ENCODE data around the gene LARP4.
"Not testable (repeated sequence)": the region's sequence is repeated elsewhere in the genome, so short reads cannot be mapped to it uniquely, and the experiment has no call there.

LARP4 gene

DNA sequence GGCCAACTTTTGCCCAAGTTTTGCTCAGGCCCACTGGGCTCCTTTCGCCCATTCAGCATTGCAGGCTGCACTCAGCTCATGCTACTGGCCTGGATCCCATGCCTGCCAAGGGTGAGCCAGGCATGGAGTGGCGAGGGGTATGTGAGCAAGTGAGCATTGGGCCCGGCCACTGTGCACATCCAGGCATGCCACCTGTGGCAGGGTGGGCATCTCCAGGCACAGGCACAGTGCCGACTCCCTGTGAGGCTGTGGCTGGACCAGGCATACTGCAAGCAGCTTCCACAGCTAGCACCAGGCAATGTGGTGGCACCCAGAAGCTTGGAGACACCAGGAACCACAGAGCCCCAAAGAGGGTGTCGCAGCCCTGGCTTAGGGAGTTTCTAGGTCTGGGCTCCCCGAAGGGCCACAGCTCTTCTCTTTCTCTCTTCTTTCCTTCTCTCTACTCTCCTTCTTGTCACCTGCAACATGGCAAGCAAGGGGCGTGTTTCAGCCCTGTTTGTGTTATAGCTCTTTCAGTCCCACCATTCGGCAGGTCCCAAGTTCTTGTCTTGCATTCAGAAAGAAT lies 19.8 kb upstream of the LARP4 start:
- no peaks in the 10 kb centered on the region for H3K9me3 ChIP-seq (ENCODE audit: insufficient read depth, low read length)
- H3K79me2 ChIP-seq (ENCODE audit: low read length): no peaks in the 10 kb centered on the region
- H2AFZ ChIP-seq (ENCODE audit: low read depth, low read length): no peak overlapping the region
- peaks cover 5% of the 10 kb centered on the region; the same call in 1 of the 2 replicates for H3K4me1 ChIP-seq (ENCODE audit: low read length)
- no peak overlapping the region for H3K9ac ChIP-seq (ENCODE audit: low read length)
- no peak overlapping the region for H3K4me2 ChIP-seq (ENCODE audit: low read length)
- no peak overlapping the region for H3K27ac ChIP-seq (ENCODE audit: low read length)
- TF ChIP-seq EZH2phosphoT487 (IDR thresholded peaks at IDR 0.05; ENCODE audit: low read depth) (no peak), CTCF (IDR thresholded peaks at IDR 0.05; ENCODE audit: low read depth, low read length) (no peak)
- no peaks in the 10 kb centered on the region for H3K27me3 ChIP-seq (ENCODE audit: low read depth, low read length)
- H3K36me3 ChIP-seq (replicated peaks; ENCODE audit: low read depth, low read length): no peaks in the 10 kb centered on the region
- no peak overlapping the region for H3K4me3 ChIP-seq (ENCODE audit: low read length)
- H4K20me1 ChIP-seq (ENCODE audit: insufficient read depth, low read length): no peaks in the 10 kb centered on the region

- Histone ChIP-seq H3K27me3 (ENCODE audit: low read depth, low read length) (no peaks in the 10 kb centered on the region), H4K20me1 (ENCODE audit: insufficient read depth, low read length) (no peaks in the 10 kb centered on the region), H3K79me2 (ENCODE audit: low read length) (no peaks in the 10 kb centered on the region), H3K9me3 (ENCODE audit: insufficient read depth, low read length) (no peaks in the 10 kb centered on the region), H3K4me2 (ENCODE audit: low read length) (peak overlapping the region; percentile 15; the same call in 1 of the 2 replicates), H3K36me3 (replicated peaks; ENCODE audit: low read depth, low read length) (no peaks in the 10 kb centered on the region), H3K9ac (ENCODE audit: low read length) (no peak overlapping the region), H3K4me1 (ENCODE audit: low read length) (peaks cover 6% of the 10 kb centered on the region; the same call in 1 of the 2 replicates), H3K27ac (ENCODE audit: low read length) (no peak overlapping the region), H3K4me3 (ENCODE audit: low read length) (no peak overlapping the region), H2AFZ (ENCODE audit: low read depth, low read length) (peak overlapping the region; percentile 52; the same call in 1 of the 2 replicates)
- no peak for TF ChIP-seq CTCF (IDR thresholded peaks at IDR 0.05; ENCODE audit: low read depth, low read length)
- TF ChIP-seq EZH2phosphoT487 (IDR thresholded peaks at IDR 0.05; ENCODE audit: low read depth): no peak
Observed at GRCh38 chr12:50387487-50387886, 13.2 kb upstream of the LARP4 start.

- H3K27me3 ChIP-seq (ENCODE audit: low read depth, low read length): no peaks in the 10 kb centered on the region
- H3K9ac ChIP-seq (ENCODE audit: low read length): no peak overlapping the region
- H2AFZ ChIP-seq (ENCODE audit: low read depth, low read length): peak overlapping the region; percentile 52; the same call in 1 of the 2 replicates
- H3K79me2 ChIP-seq (ENCODE audit: low read length): no peaks in the 10 kb centered on the region
- 0 out of 2 replicates have a peak overlapping the region, but pooled peaks have one; percentile 15 for H3K4me2 ChIP-seq (ENCODE audit: low read length)
- H3K4me1 ChIP-seq (ENCODE audit: low read length): peaks cover 6% of the 10 kb centered on the region; the same call in 1 of the 2 replicates
- TF ChIP-seq EZH2phosphoT487 (IDR thresholded peaks at IDR 0.05; ENCODE audit: low read depth) (no peak), CTCF (IDR thresholded peaks at IDR 0.05; ENCODE audit: low read depth, low read length) (no peak)
- no peaks in the 10 kb centered on the region for H3K36me3 ChIP-seq (replicated peaks; ENCODE audit: low read depth, low read length)
- no peaks in the 10 kb centered on the region for H3K9me3 ChIP-seq (ENCODE audit: insufficient read depth, low read length)
- no peak overlapping the region for H3K4me3 ChIP-seq (ENCODE audit: low read length)
- no peaks in the 10 kb centered on the region for H4K20me1 ChIP-seq (ENCODE audit: insufficient read depth, low read length)
- no peak overlapping the region for H3K27ac ChIP-seq (ENCODE audit: low read length)
Observed at GRCh38 chr12:50387972-50388478, 12.7 kb upstream of the LARP4 start.

DNA sequence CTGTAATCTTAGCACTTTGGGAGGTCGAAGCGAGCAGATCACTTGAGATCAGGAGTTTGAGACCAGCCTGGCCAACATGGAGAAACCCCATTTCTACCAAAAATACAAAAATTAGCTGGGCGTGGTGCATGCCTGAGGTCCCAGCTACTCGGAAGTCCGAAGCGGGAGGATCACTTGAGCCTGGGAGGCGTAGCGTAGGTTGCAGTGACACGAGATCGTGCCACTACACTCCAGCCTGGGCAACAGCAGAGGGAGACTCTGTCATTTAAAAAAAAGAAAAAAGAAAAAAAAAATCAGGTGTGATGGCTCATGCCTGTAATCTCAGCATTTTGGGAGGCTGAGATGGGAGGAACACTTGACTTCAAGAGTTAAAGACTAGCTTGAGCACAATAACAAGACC lies 11.9 kb upstream of the LARP4 start:
- H2AFZ ChIP-seq (ENCODE audit: low read depth, low read length); H3K79me2 ChIP-seq (ENCODE audit: low read length); H3K9me3 ChIP-seq (ENCODE audit: insufficient read depth, low read length); H3K9ac ChIP-seq (ENCODE audit: low read length); H3K4me2 ChIP-seq (ENCODE audit: low read length); H3K27ac ChIP-seq (ENCODE audit: low read length); H3K4me1 ChIP-seq (ENCODE audit: low read length); H3K27me3 ChIP-seq (ENCODE audit: low read depth, low read length); H4K20me1 ChIP-seq (ENCODE audit: insufficient read depth, low read length); H3K4me3 ChIP-seq (ENCODE audit: low read length); H3K36me3 ChIP-seq (replicated peaks; ENCODE audit: low read depth, low read length): not testable (repeated sequence)
